Left cardiac atrium (tissue), 4 donors: ENCODE results near the gene CHST11. TPM values are rescaled to one million over a fixed set of nuclear protein-coding genes. Genes with fewer than 3 reads are reported as not detected.
A peak's percentile ranks its signal among the peaks of the same experiment; 100 is the strongest.

ENCODE experiments used
- ATAC-seq, 2 donors: fragments of 200-7000 bp; cut with Tn5 transposase; one replicate each; pipeline ENCODE4 v1.9.1; 2020; ENCODE audit warnings: mild to moderate bottlenecking in 2 of 2, moderate library complexity in 2 of 2
- DNase-seq: peaks from one replicate; pipeline ENCODE4 v3.0.0-alpha.2; 2020
- intact Hi-C, 2 donors: fragments of 100-400 bp; cut with DNase I; formaldehyde crosslinking; loops; one replicate each; pipeline versions ENCODE4 v1.14.1 to v1.15.1; 2022 to 2023
- total RNA-seq, 2 donors: library from RNA; stranded (reverse); fragmentation: NEBNext Ultra II Directional; extraction: Animal tissue kit (Norgen Biotek cat#: 25700); gene quantifications; one replicate each; pipeline ENCODE4 v1.2.1, GENCODE V29; 2021
- donor health status: DM: no; HTN: yes; CAD: no.
- donor health status: DM: no; HTN: yes; CAD: no; lungs with severe emphysema.
- donor health status: DM: yes; HTN: yes; CAD: no.
- donor health status: Dilated cardiomyopathy.

CHST11 gene
- total RNA-seq, 2 donors from 2014 or later, result 12.9 to 17.7 TPM

DNA sequence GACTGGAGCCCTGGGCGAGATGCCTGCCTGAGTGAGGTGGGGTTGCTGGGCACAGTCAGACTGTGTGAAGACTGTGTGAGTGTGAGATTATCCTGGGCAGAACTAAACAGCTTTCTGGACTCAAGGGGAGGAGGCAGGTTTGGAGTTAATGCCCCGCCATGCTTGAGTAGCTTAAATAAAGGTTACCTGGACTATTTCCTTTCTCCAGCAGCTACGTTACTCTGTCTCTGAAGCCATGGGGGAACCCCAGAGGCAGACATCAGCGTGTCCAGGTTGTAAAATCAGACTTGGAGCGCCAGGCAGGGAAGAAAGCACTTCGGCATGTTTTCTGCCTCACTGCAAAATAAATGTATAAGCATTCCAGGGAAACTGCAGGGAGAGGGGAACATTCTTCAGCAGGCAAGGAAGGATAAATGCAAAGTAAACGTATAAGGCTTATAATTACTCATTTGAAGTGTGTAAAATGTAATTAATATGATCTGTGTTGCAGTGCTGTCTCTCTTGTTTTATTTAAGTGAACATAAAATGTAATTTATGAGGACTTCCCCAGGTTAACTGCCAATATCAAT, 129.7 kb downstream of the CHST11 start:
- intact Hi-C loops, result no loop called here
- no peak for ATAC-seq
- no peak for DNase-seq

GRCh38 chr12:104588047-104588920, 131.5 kb downstream of the CHST11 start:
- intact Hi-C loops, result no loop called here
- ATAC-seq (no peak), DNase-seq (no peak)

DNA sequence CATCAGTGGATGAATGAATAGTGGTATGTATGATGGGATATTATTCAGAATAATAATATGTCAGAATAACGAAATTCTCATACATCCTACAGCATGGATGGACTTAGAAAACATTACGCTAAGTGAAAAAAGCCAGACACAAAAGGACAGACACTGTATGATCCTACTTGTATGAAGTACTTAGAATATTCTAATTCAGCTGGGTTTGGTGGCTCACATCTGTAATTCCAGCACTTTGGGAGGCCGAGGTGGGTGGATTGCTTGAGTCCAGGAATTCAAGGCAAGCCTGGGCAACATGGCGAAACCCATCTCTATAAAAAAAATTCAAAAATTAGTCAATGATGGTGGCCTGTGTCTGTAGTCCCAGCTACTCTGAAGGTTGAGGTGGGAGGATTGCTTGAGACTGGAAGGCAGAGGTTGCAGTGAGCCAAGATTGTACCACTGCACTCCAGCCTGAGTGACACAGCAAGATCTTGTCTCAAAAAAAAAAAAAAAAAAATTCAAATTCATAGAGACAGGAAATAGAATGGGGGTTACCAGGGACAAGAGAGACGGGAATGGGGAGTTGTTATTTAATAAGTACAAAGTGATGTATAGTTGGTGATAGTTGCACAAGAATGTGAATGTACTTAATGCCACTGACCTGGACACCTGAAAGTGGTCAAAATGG, 132.3 kb downstream of the CHST11 start:
- ATAC-seq, result no peak

GRCh38 chr12:104590022-104590421, 133.3 kb downstream of the CHST11 start:
- DNase-seq (no peak), ATAC-seq (no peak)
- intact Hi-C loops, result no loop called here

More for the DNA sequence above, 132.3 kb downstream of the CHST11 start:
- DNase-seq, result no peak
- intact Hi-C loops, result no loop called here

GRCh38 chr12:104591257-104591885, 134.6 kb downstream of the CHST11 start:
- no peak for ATAC-seq
- no peak for DNase-seq
- intact Hi-C loops, result no loop called here

DNA sequence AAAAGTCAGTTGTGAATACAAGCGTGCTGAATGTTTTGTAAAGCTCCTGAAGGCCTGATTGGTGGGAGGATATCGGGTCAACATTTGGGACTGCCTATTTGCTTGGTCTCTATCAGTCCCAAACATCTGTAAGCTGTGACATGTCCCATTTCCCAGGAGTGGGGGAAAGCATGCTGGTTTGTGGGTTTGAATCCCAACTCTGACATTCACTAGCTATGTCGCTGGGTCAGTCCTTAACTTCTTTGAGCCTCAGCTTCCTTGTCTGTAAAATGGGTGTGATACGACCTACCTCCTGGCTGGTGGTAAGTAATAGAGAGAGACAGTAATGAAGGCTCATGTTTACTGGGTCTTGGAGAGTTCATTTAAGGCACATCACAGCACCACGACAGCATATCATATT, 136.7 kb downstream of the CHST11 start:
- intact Hi-C loops, result no loop called here
- no peak for DNase-seq
- no peak for ATAC-seq

- intact Hi-C loops, result no loop called here
Observed at GRCh38 chr12:104596134-104596799, 139.5 kb downstream of the CHST11 start.

DNA sequence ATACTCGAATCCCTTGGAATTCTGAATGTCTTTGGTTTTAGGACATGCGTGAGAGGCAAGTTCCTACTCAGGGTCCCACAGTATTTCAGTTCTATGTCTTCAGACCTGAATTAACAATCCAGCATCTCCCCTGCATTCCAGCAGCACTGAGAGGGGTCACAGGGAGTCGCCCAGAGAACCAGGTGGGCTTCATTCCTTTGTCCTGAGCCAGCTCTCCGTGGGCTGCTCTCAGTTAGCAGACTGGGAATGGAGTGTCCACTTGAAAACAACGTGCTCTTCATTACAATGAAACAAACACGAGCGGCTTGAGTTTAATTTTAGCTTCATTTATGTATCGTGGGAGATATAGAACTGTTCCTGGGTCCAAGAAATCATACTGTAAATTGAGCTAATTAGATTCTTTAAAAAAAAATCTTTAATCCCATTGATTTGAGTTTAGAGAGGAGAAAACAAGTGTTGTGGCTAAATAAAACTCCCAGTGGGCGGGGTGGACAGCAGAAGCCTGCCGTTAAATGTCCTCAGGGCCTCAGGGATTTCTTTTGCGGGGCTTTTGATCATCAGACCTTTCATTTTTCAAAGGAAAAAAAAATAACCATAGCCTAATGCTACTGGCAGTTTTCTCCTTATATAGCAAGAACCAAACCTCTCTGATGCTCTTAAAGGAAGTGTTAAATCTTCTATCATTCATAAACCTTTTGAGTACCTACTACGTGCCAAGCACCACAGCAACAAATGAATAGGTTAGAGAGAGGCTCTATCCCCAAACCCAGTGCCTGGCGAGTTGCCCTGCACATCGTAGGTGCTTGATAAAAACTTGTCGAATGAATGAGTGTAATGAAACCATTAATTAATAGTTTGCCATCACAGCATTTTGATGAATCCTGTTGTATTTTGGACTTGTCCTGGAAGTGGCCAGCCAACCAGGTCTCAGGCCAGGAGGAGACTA, 140.4 kb downstream of the CHST11 start:
- DNase-seq (no peak), ATAC-seq (no peak)
- intact Hi-C loops, result no loop called here

More at GRCh38 chr12:104596134-104596799, 139.5 kb downstream of the CHST11 start:
- DNase-seq (peak; percentile 46), ATAC-seq (peak; percentile 85 to 89)

- intact Hi-C loops, result no loop called here
- DNase-seq (no peak), ATAC-seq (peak in 1 of 2 donors; percentile 48)
Observed at GRCh38 chr12:104598342-104599271, 141.9 kb downstream of the CHST11 start.

DNA sequence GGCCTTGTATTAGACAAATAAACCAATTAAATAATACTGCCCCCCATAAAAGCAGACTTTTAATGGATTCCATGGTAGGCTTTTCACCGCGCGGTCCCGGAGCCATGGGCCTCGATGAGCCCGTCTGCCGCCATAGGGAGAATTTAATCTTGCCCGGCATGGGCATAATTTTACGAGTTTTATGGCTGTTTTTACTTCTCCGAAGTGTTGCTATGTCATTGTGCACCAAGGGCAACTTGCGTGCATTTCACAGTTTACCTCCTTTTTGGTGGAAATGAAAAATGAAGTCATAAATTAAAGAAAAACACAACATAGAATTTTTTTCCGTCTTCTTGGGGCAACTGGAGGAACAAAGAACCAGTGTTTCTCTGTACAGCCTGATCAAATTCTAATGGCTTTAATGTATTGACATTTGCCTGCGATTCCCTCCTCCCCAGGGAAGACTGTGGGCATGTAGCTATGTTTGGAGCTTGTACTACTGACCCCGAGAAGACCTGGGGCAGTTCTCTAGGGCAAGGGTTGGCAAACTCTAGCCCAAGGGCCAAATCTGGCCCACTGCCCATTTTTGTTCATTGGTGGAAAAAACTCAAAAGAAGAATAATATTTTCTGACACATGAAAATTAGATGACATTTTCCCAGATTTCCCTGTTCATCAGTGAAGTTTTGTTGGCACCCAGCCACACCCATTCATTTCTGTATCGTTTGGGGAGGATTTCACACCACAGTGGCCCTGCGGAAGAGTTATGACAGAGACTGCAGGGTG, 142.7 kb downstream of the CHST11 start:
- intact Hi-C loops, result no loop called here
- no peak for DNase-seq
- no peak for ATAC-seq

- DNase-seq, result no peak
- intact Hi-C loops, result no loop called here
- ATAC-seq, result no peak
Observed at GRCh38 chr12:104600036-104600712, 143.4 kb downstream of the CHST11 start.

GRCh38 chr12:104600790-104601739, 144.3 kb downstream of the CHST11 start:
- intact Hi-C loops, result no loop called here
- DNase-seq (no peak), ATAC-seq (no peak)

DNA sequence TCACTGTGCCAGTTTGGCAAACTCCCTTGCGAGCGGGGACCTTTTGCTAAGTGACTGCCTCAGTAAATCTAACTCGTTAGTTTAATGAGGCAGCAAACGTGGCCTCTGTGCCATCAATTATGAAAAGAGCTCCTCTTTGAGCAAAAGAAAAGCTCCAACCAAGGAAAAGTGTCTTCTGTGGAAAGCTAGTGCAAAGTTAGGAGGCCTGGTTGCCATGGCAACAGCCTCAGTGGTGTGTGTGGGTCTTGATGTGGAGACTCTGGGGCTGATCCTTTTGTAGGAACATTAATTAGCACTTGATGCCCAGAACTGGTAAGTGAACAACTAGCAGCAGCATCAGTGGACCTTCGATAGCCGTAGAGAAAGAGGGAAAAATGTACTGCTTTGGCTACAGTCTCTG, 145.7 kb downstream of the CHST11 start:
- no peak for DNase-seq
- intact Hi-C loops, result no loop called here
- ATAC-seq, result no peak

- no peak for DNase-seq
- ATAC-seq, result no peak
- intact Hi-C loops, result no loop called here
Observed at GRCh38 chr12:104602896-104603295, 146.1 kb downstream of the CHST11 start.

DNA sequence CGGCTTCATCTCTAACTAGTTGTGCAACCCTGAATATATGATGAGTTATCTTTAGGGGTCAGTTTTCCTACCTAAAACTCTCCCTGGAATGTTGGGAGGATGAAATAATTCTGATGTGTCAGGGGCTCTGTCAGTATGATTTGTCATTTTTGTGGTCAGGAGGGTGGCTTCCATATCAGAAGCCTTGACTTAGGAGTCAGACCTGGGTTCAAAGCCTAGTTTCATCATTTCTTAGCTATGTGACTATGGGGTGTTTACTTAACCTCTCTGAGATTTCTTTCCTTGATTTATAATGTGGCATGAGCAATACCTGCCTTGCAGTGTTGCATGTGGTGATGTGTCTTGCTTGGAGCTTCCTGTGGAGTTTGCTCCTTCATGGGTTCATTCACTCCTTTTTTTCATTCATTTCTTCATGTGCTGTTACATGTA, 146.8 kb downstream of the CHST11 start:
- intact Hi-C loops, result no loop called here
- ATAC-seq (no peak), DNase-seq (no peak)
